HG03378 (cell line): Measurements from ENCODE around the gene GPR137.

Source experiments
- ATAC-seq: cut with Tn5 transposase; IDR thresholded peaks from one replicate; pipeline ENCODE4 v1.9.1; 2021; ENCODE audit warnings: mild to moderate bottlenecking, moderate library complexity; ENCODE audit not compliant: unreplicated experiment

GPR137 gene

GRCh38 chr11:64284048-64284961 is 1.3 kb upstream of the GPR137 start, which contains the start of gene BAD:
Gene BAD (minus strand): TSS chr11:64284665. CDS start chr11:64284368, 297 bp downstream.
- ATAC-seq, result peak; percentile 53

- no peak for ATAC-seq
These were observed 495 bp downstream of the GPR137 start for GRCh38 chr11:64285885-64286800.

GRCh38 chr11:64286801-64287159 is 1.1 kb downstream of the GPR137 start:
- ATAC-seq, result no peak

- ATAC-seq, result no peak
These were observed 2.2 kb downstream of the GPR137 start for GRCh38 chr11:64287676-64288352.

GRCh38 chr11:64288353-64288750 is 2.7 kb downstream of the GPR137 start:
- ATAC-seq, result no peak

- no peak for ATAC-seq
These were observed 3.4 kb downstream of the GPR137 start for GRCh38 chr11:64289002-64289564.

GRCh38 chr11:64290352-64291261 is 5.0 kb downstream of the GPR137 start:
- no peak for ATAC-seq

- ATAC-seq, result no peak
These were observed 5.7 kb downstream of the GPR137 start, which contains the start of gene KCNK4 for GRCh38 chr11:64291262-64291751. Gene KCNK4 (plus strand): TSS chr11:64291302. CDS start chr11:64293019, 1,717 bp downstream.

GRCh38 chr11:64291752-64292459 is 6.3 kb downstream of the GPR137 start:
- ATAC-seq, result no peak

GRCh38 chr11:64292460-64293254 is 7.0 kb downstream of the GPR137 start:
- ATAC-seq, result no peak

- ATAC-seq, result no peak
These were observed 9.1 kb downstream of the GPR137 start for GRCh38 chr11:64294774-64295173.

- ATAC-seq, result no peak
These were observed 10.1 kb downstream of the GPR137 start for GRCh38 chr11:64295760-64296159.

GRCh38 chr11:64296236-64296635 is 10.6 kb downstream of the GPR137 start:
- no peak for ATAC-seq

- no peak for ATAC-seq
These were observed 11.4 kb downstream of the GPR137 start for GRCh38 chr11:64296830-64297698.

- no peak for ATAC-seq
These were observed 12.2 kb downstream of the GPR137 start for GRCh38 chr11:64297699-64298358.
